Neuronal stem cell (in vitro differentiated cells): ENCODE results near the gene TNS3.

Experiments
- DNase-seq: peaks from one replicate; pipeline ENCODE4 v3.0.0-alpha.2; 2013; ENCODE audit warnings: low spot score
- H2AFZ ChIP-seq: one replicate; pipeline ENCODE4 v1.6.1; 2013; ENCODE audit warnings: mild to moderate bottlenecking, low read length, inconsistent platforms
- H2AK5ac ChIP-seq: 2 replicates; pipeline ENCODE4 v1.6.1; 2013; ENCODE audit warnings: low read depth, mild to moderate bottlenecking, inconsistent platforms, low read length, moderate library complexity, mixed read lengths
- H2BK120ac ChIP-seq: 2 replicates; pipeline ENCODE4 v1.6.1; 2013; ENCODE audit warnings: low read depth, mild to moderate bottlenecking, inconsistent platforms, low read length, moderate library complexity, mixed read lengths
- H2BK12ac ChIP-seq: one replicate; pipeline ENCODE4 v1.6.1; 2013; ENCODE audit warnings: low read length, inconsistent platforms
- H2BK15ac ChIP-seq: 2 replicates; pipeline ENCODE4 v1.6.1; 2013; ENCODE audit warnings: mild to moderate bottlenecking, low read length, inconsistent platforms, mixed read lengths
- H2BK5ac ChIP-seq: one replicate; pipeline ENCODE4 v1.6.1; 2013; ENCODE audit warnings: inconsistent platforms, mild to moderate bottlenecking, low read length, moderate library complexity
- H3K14ac ChIP-seq: one replicate; pipeline ENCODE4 v1.6.1; 2013; ENCODE audit warnings: low read length, inconsistent platforms
- H3K18ac ChIP-seq: 2 replicates; pipeline ENCODE4 v1.6.1; 2013; ENCODE audit warnings: low read length, inconsistent platforms
- H3K23ac ChIP-seq: 2 replicates; pipeline ENCODE4 v1.6.1; 2013; ENCODE audit warnings: low read depth, mild to moderate bottlenecking, mixed read lengths, low read length, inconsistent platforms; ENCODE audit not compliant: poor library complexity
- H3K27ac ChIP-seq: replicated peaks from 3 replicates; pipeline ENCODE4 v1.5.1; 2013; ENCODE audit warnings: low read length, inconsistent platforms
- H3K27me3 ChIP-seq, 3 experiments: 2 replicates each; pipeline ENCODE4 v1.6.1; 2013; ENCODE audit warnings: low read length in 3 of 3, mild to moderate bottlenecking in 2 of 3, inconsistent platforms in 1 of 3, low read depth in 1 of 3, mixed read lengths in 1 of 3, moderate library complexity in 1 of 3; ENCODE audit not compliant: control insufficient read depth in 3 of 3, insufficient read depth in 3 of 3
- H3K36me3 ChIP-seq, 2 donors: replicated peaks in 1 of 2; 2 replicates each; pipeline ENCODE4 v1.6.1; 2013; ENCODE audit warnings: low read length in 2 of 2; ENCODE audit not compliant: control insufficient read depth in 2 of 2, insufficient read depth in 2 of 2
- H3K4ac ChIP-seq: 2 replicates; pipeline ENCODE4 v1.6.1; 2013; ENCODE audit warnings: inconsistent platforms, mild to moderate bottlenecking, low read length, moderate library complexity
- H3K4me1 ChIP-seq, 2 donors: 1 replicate in 1 of 2; 2 replicates in 1 of 2; pipeline ENCODE4 v1.6.1; 2013; ENCODE audit warnings: low read length in 2 of 2, low read depth in 1 of 2; ENCODE audit not compliant: control insufficient read depth in 2 of 2, insufficient read depth in 1 of 2
- H3K4me2 ChIP-seq: one replicate; pipeline ENCODE4 v1.6.1; 2013; ENCODE audit warnings: mild to moderate bottlenecking, low read length, inconsistent platforms; ENCODE audit not compliant: insufficient read depth, poor library complexity, severe bottlenecking
- H3K4me3 ChIP-seq, 2 donors: 2 replicates each; pipeline ENCODE4 v1.5.1; 2013; ENCODE audit warnings: low read length in 2 of 2, mild to moderate bottlenecking in 2 of 2, inconsistent platforms in 1 of 2, moderate library complexity in 1 of 2
- H3K79me1 ChIP-seq: one replicate; pipeline ENCODE4 v1.6.1; 2013; ENCODE audit warnings: low read depth, mild to moderate bottlenecking, inconsistent platforms, low read length, moderate library complexity
- H3K9ac ChIP-seq: one replicate; pipeline ENCODE4 v1.6.1; 2013; ENCODE audit warnings: mild to moderate bottlenecking, low read depth, low read length, inconsistent platforms; ENCODE audit not compliant: poor library complexity
- H3K9me3 ChIP-seq, 2 donors: replicated peaks in 1 of 2; 2 replicates each; pipeline versions ENCODE3 to v1.6.1; 2013; ENCODE audit warnings: low read length in 2 of 2, mild to moderate bottlenecking in 2 of 2, inconsistent platforms in 1 of 2, low read depth in 1 of 2, mixed read lengths in 1 of 2, moderate library complexity in 1 of 2; ENCODE audit not compliant: control insufficient read depth in 2 of 2, insufficient read depth in 1 of 2
- H4K8ac ChIP-seq: one replicate; pipeline ENCODE4 v1.6.1; 2013; ENCODE audit warnings: low read depth, mild to moderate bottlenecking, inconsistent platforms, low read length, moderate library complexity
- H4K91ac ChIP-seq: one replicate; pipeline ENCODE4 v1.6.1; 2013; ENCODE audit warnings: low read length, low read depth, mild to moderate bottlenecking, inconsistent platforms; ENCODE audit not compliant: poor library complexity
- WGBS, 2 donors: extraction: QIAGEN DNeasy Blood & Tissue Kit; methylation state at CpG; one replicate each; pipeline ENCODE4 v1.1.7; 2013; ENCODE audit warnings: missing lambda C conversion rate in 2 of 2, mixed read lengths in 1 of 2; ENCODE audit not compliant: insufficient read length in 2 of 2, insufficient replicate concordance in 1 of 2; ENCODE audit errors: extremely low coverage in 2 of 2; 5-methylcytosine and 5-hydroxymethylcytosine counted together

The TNS3 gene

GRCh38 chr7:47376991-47377616 lies 204.8 kb downstream of the TNS3 start:
- Histone ChIP-seq H3K27me3 (no peaks in the 10 kb centered on the region), H3K4ac (no peak overlapping the region), H3K18ac (no peak overlapping the region), H3K14ac (no peak overlapping the region), H3K4me3 (no peak overlapping the region), H2BK12ac (no peak overlapping the region), H3K36me3 (peaks cover 0 to 3% of the 10 kb centered on the region in 2 donors), H2AK5ac (no peak overlapping the region), H4K8ac (no peak overlapping the region), H3K4me2 (no peak overlapping the region), H3K9ac (no peak overlapping the region), H3K9me3 (no peaks in the 10 kb centered on the region), H2BK15ac (no peak overlapping the region), H2BK120ac (no peak overlapping the region), H2AFZ (no peak overlapping the region), H3K4me1 (peaks cover 37 to 40% of the 10 kb centered on the region in 2 donors), H2BK5ac (no peak overlapping the region), H3K23ac (no peak overlapping the region), H4K91ac (no peak overlapping the region), H3K27ac (no peak overlapping the region), H3K79me1 (peaks cover 4% of the 10 kb centered on the region)
- no CpG with 5 or more reads among the region's 10 CpGs for WGBS, 2 donors
- no peak for DNase-seq

GRCh38 chr7:47375121-47375938 lies 206.6 kb downstream of the TNS3 start:
- Histone ChIP-seq H3K4me1 (peaks cover 23 to 29% of the 10 kb centered on the region in 2 donors), H3K4ac (no peak overlapping the region), H3K23ac (no peak overlapping the region), H3K9me3 (no peaks in the 10 kb centered on the region), H3K79me1 (peaks cover 2% of the 10 kb centered on the region), H4K91ac (no peak overlapping the region), H2BK5ac (no peak overlapping the region), H3K18ac (no peak overlapping the region), H3K4me2 (no peak overlapping the region), H2AFZ (no peak overlapping the region), H3K4me3 (no peak overlapping the region), H3K14ac (no peak overlapping the region), H2BK15ac (no peak overlapping the region), H3K27ac (no peak overlapping the region), H3K27me3 (no peaks in the 10 kb centered on the region), H3K36me3 (peaks cover 0 to 4% of the 10 kb centered on the region in 2 donors), H3K9ac (no peak overlapping the region), H2BK120ac (no peak overlapping the region), H4K8ac (no peak overlapping the region), H2AK5ac (no peak overlapping the region), H2BK12ac (no peak overlapping the region)
- no peak for DNase-seq
- no CpG with 5 or more reads among the region's 11 CpGs for WGBS, 2 donors

- H3K23ac ChIP-seq = no peak overlapping the region
- H3K9me3 ChIP-seq = no peaks in the 10 kb centered on the region
- H2BK12ac ChIP-seq = no peak overlapping the region
- no peak overlapping the region for H3K27ac ChIP-seq
- H3K4me2 ChIP-seq = no peak overlapping the region
- H3K36me3 ChIP-seq = peaks cover 0 to 5% of the 10 kb centered on the region in 2 donors
- H4K8ac ChIP-seq = no peak overlapping the region
- H3K18ac ChIP-seq = no peak overlapping the region
- no CpG with 5 or more reads among the region's 3 CpGs for WGBS, 2 donors
- H3K4ac ChIP-seq = no peak overlapping the region
- H3K4me3 ChIP-seq = no peak overlapping the region
- DNase-seq = no peak
- no peak overlapping the region for H3K9ac ChIP-seq
- H4K91ac ChIP-seq = no peak overlapping the region
- no peak overlapping the region for H2BK15ac ChIP-seq
- no peak overlapping the region for H2BK5ac ChIP-seq
- H3K27me3 ChIP-seq = no peaks in the 10 kb centered on the region
- no peak overlapping the region for H2BK120ac ChIP-seq
- H3K14ac ChIP-seq = no peak overlapping the region
- H3K79me1 ChIP-seq = peaks cover 2% of the 10 kb centered on the region
- no peak overlapping the region for H2AK5ac ChIP-seq
- H2AFZ ChIP-seq = no peak overlapping the region
- peaks cover 15 to 21% of the 10 kb centered on the region in 2 donors for H3K4me1 ChIP-seq
These were observed 207.4 kb downstream of the TNS3 start for GRCh38 chr7:47374538-47374937.

DNA sequence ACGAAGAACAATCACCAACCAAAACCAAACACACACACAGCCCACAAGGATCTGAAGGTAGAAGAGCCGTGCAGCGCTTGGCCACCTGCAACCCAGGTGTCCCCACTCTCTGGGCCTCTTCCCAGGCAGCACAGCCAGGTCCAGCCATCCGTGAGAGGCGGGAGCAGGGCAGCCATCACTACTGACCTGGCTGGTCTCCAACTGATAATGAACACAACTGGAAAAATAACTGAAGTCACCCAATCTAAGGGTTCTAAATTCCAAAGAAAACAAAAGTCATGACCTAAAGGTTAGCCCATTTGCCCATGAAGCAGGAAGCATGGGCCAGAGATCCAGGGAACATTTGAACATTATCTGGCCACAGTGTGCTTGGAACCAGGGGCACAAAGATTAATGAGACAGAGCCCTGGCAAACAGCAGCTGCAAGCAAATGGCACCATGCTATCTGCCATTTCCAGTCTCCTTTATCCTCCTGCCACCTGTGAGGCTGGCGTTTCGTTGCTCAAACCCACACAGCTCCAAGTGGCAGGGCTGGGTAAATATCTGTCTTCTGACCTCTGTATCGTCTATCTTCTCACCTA lies 207.9 kb downstream of the TNS3 start:
- Histone ChIP-seq H3K23ac (no peak overlapping the region), H2AK5ac (no peak overlapping the region), H3K79me1 (peaks cover 2% of the 10 kb centered on the region), H2AFZ (no peak overlapping the region), H3K9me3 (peaks cover 0 to 1% of the 10 kb centered on the region in 2 donors), H4K91ac (no peak overlapping the region), H3K18ac (peak overlapping the region; percentile 29), H3K4ac (no peak overlapping the region), H3K9ac (no peak overlapping the region), H3K4me3 (no peak overlapping the region), H2BK120ac (no peak overlapping the region), H2BK12ac (no peak overlapping the region), H3K14ac (no peak overlapping the region), H2BK5ac (no peak overlapping the region), H3K36me3 (peaks cover 0 to 8% of the 10 kb centered on the region in 2 donors), H3K27me3 (no peaks in the 10 kb centered on the region), H3K4me2 (no peak overlapping the region), H3K4me1 (peaks cover 12 to 19% of the 10 kb centered on the region in 2 donors), H2BK15ac (no peak overlapping the region), H3K27ac (no peak overlapping the region), H4K8ac (no peak overlapping the region)
- WGBS, 2 donors = no CpG with 5 or more reads among the region's 8 CpGs
- DNase-seq = no peak
